Esophagus (tissue), 2 donors: Measurements from ENCODE around the gene PDZD2. TPM values are rescaled to one million over a fixed set of nuclear protein-coding genes. Genes with fewer than 3 reads are reported as not detected.
A peak's percentile ranks its signal among the peaks of the same experiment; 100 is the strongest.

Experiments
- H3K27ac ChIP-seq, 2 donors: one replicate each; pipeline ENCODE4 v1.5.1; 2013; ENCODE audit warnings: low read depth in 2 of 2, mild to moderate bottlenecking in 2 of 2, inconsistent platforms in 1 of 2, low read length in 1 of 2, moderate library complexity in 1 of 2
- H3K27me3 ChIP-seq, 2 donors: one replicate each; pipeline ENCODE4 v1.6.1; 2013; ENCODE audit warnings: low read length in 2 of 2, control low read depth in 1 of 2, mild to moderate bottlenecking in 1 of 2; ENCODE audit not compliant: insufficient read depth in 2 of 2, control insufficient read depth in 1 of 2
- H3K36me3 ChIP-seq, 2 donors: one replicate each; pipeline ENCODE4 v1.6.1; 2013; ENCODE audit warnings: low read length in 1 of 2; ENCODE audit not compliant: control insufficient read depth in 2 of 2, insufficient read depth in 2 of 2
- H3K4me1 ChIP-seq, 2 donors: one replicate each; pipeline ENCODE4 v1.6.1; 2013; ENCODE audit warnings: low read length in 1 of 2; ENCODE audit not compliant: control insufficient read depth in 2 of 2, insufficient read depth in 2 of 2
- H3K4me3 ChIP-seq, 2 donors: one replicate each; pipeline ENCODE4 v1.5.1; 2013; ENCODE audit warnings: low read length in 2 of 2, mild to moderate bottlenecking in 2 of 2, low read depth in 1 of 2, moderate library complexity in 1 of 2
- H3K9me3 ChIP-seq, 2 donors: one replicate each; pipeline ENCODE4 v1.6.1; 2013; ENCODE audit warnings: mild to moderate bottlenecking in 2 of 2, low read depth in 1 of 2, low read length in 1 of 2, moderate library complexity in 1 of 2; ENCODE audit not compliant: control insufficient read depth in 2 of 2, insufficient read depth in 1 of 2
- WGBS, 2 donors: extraction: QIAGEN DNeasy Blood & Tissue Kit; methylation state at CpG; one replicate each; pipeline ENCODE4 v1.1.7; 2013; 5-methylcytosine and 5-hydroxymethylcytosine counted together
- polyA plus RNA-seq, 2 donors: library from polyadenylated mRNA; stranded (reverse); fragments of 200-250 nt; gene quantifications; one replicate each; pipeline ENCODE4 v1.2.3, GENCODE V29; 2013
- donor health status: healthy with polysubstance abuse.
- donor health status: Bipolar disorder and iron deficiency.

Gene PDZD2
- polyA plus RNA-seq, 2 donors: 6.6 to 15.3 TPM

- Histone ChIP-seq H3K4me3 (peak overlapping the region; percentile 20 to 56), H3K27ac (peak overlapping the region; percentile 84 to 89), H3K27me3 (no peaks in the 10 kb centered on the region), H3K9me3 (no peaks in the 10 kb centered on the region), H3K4me1 (peaks cover 6 to 16% of the 10 kb centered on the region in 2 donors), H3K36me3 (peaks cover 0 to 2% of the 10 kb centered on the region in 2 donors)
- 26 to 38% methylated on average over 10 of the region's 10 CpGs for WGBS, 2 donors
Measured at GRCh38 chr5:31935496-31936369, 296.8 kb downstream of the PDZD2 start.

- H3K4me3 ChIP-seq: peak overlapping the region; percentile 38 to 56
- peak overlapping the region; percentile 88 to 97 for H3K27ac ChIP-seq
- peaks cover 6 to 16% of the 10 kb centered on the region in 2 donors for H3K4me1 ChIP-seq
- 25 to 41% methylated on average over 5 of the region's 5 CpGs for WGBS, 2 donors
- no peaks in the 10 kb centered on the region for H3K27me3 ChIP-seq
- no peaks in the 10 kb centered on the region for H3K9me3 ChIP-seq
- H3K36me3 ChIP-seq: peaks cover 0 to 2% of the 10 kb centered on the region in 2 donors
Measured at GRCh38 chr5:31936683-31937082, 297.8 kb downstream of the PDZD2 start.

GRCh38 chr5:31937226-31937625 is 298.3 kb downstream of the PDZD2 start:
- 52 to 64% methylated on average over 7 of the region's 7 CpGs for WGBS, 2 donors
- peaks cover 0 to 2% of the 10 kb centered on the region in 2 donors for H3K36me3 ChIP-seq
- H3K27ac ChIP-seq: peak overlapping the region; percentile 88 to 97
- H3K27me3 ChIP-seq: no peaks in the 10 kb centered on the region
- no peaks in the 10 kb centered on the region for H3K9me3 ChIP-seq
- peaks cover 6 to 16% of the 10 kb centered on the region in 2 donors for H3K4me1 ChIP-seq
- peak overlapping the region; percentile 38 to 56 for H3K4me3 ChIP-seq

GRCh38 chr5:31937703-31938102 is 298.8 kb downstream of the PDZD2 start:
- Histone ChIP-seq H3K4me3 (peak overlapping the region; percentile 38 to 56), H3K27ac (peak overlapping the region; percentile 88 to 97), H3K4me1 (peaks cover 6 to 16% of the 10 kb centered on the region in 2 donors), H3K9me3 (no peaks in the 10 kb centered on the region), H3K27me3 (no peaks in the 10 kb centered on the region), H3K36me3 (peaks cover 0 to 2% of the 10 kb centered on the region in 2 donors)
- WGBS, 2 donors: 53 to 71% methylated on average over 5 of the region's 5 CpGs

DNA sequence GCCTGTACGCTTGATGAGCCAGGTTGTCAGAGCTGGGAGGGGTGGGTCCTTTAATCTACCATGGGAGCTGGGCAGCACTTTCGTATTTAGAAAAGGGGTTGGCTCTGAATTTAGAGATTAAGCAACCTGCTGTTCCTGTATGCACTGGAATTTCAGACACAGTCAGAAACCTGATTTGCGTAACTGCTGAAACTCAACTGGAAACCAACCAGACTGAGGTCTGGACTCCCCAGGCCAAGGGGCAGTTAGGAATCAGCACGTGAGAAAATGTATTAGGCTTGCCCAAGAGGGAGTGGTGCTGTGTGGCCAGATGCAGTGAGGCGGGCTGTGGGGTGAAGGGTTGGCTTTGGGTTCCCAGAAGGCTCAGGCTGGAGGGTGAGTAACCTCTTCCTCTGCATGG is 300.2 kb downstream of the PDZD2 start:
- H3K9me3 ChIP-seq: no peaks in the 10 kb centered on the region
- H3K4me3 ChIP-seq: no peak overlapping the region
- H3K27me3 ChIP-seq: no peaks in the 10 kb centered on the region
- peaks cover 6 to 11% of the 10 kb centered on the region in 2 donors for H3K4me1 ChIP-seq
- 57 to 69% methylated on average over 5 of the region's 5 CpGs for WGBS, 2 donors
- peak overlapping the region; percentile 88 to 92 for H3K27ac ChIP-seq
- H3K36me3 ChIP-seq: peaks cover 0 to 2% of the 10 kb centered on the region in 2 donors

DNA sequence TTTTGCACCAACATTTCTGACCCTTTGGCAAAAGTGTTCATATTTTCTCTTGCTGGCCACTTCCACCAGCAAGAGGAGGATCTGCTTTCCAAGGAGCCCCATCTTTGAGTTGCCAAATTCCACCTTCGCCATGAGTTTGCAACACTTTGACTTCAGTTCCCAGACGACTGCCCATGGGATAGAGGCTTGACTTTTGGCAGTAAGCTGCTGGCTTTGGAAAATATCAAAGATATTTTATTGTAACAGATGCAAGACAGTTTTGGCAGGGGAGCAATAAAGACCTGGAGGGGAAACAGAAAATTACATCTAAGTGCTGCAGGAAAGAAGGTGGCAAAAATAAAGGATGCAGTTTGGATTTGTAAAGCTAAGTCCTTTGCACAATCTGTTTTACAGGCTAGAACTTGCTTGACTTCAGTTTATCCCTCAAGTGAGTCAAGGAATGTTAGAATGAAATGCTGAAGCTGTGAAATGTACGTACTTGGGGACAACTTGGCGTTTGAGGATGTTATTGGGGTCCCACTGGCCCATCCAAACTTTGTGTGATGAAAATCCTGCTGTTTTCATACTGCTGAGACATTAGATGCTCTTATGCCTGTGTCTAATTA is 302.3 kb downstream of the PDZD2 start:
- peak overlapping the region; percentile 64 to 71 for H3K27ac ChIP-seq
- H3K36me3 ChIP-seq: peaks cover 0 to 2% of the 10 kb centered on the region in 2 donors
- peaks cover 7 to 15% of the 10 kb centered on the region in 2 donors for H3K4me1 ChIP-seq
- H3K4me3 ChIP-seq: no peak overlapping the region
- WGBS, 2 donors: 45 to 62% methylated on average over 4 of the region's 4 CpGs
- H3K27me3 ChIP-seq: no peaks in the 10 kb centered on the region
- H3K9me3 ChIP-seq: no peaks in the 10 kb centered on the region

GRCh38 chr5:31942546-31942945 is 303.6 kb downstream of the PDZD2 start:
- Histone ChIP-seq H3K9me3 (no peaks in the 10 kb centered on the region), H3K36me3 (peaks cover 0 to 2% of the 10 kb centered on the region in 2 donors), H3K4me1 (peaks cover 7 to 16% of the 10 kb centered on the region in 2 donors), H3K27me3 (no peaks in the 10 kb centered on the region), H3K4me3 (no peak overlapping the region), H3K27ac (peak overlapping the region; percentile 71 to 84)
- WGBS, 2 donors: 45 to 62% methylated on average over 11 of the region's 11 CpGs

DNA sequence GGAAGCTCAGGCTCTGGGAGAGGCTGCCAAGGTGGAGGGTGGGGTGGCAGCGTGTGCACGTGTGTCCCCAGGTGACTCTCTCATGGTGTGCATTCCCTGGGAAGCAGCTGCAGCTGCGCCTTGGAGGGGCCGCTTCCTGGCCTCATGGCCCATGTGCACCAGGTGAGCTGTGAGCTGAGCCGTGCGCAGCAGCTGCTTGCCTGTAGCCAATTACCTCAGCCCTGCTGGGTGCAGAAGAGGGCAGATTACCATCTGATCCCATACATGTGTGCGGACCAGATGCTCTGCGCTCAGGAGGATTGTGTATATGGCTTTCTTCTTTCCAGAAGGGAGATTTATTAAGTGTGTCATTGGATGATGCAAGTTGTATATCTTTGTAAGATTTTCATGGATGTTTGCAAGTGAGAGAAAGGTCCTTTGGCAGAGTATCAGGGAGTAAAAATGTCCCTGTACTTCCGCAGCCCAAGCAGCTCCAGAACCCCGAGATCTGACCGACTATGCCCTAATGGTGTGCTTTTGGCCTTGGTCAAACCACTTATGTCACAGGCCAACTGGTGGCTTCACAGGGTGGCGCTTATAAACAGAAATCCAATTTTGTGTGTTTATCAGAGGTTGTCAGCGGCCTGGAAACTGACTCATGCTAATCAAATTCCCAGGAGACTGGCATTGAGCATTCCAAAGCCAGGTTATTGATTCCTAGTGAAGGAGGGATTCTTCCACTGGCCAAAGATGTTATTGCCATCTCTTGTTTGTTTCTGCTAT is 305.9 kb downstream of the PDZD2 start:
- H3K27ac ChIP-seq: peak overlapping the region; percentile 3 to 34
- peaks cover 7 to 13% of the 10 kb centered on the region in 2 donors for H3K4me1 ChIP-seq
- WGBS, 2 donors: 54 to 59% methylated on average over 13 of the region's 13 CpGs
- peaks cover 0 to 2% of the 10 kb centered on the region in 2 donors for H3K36me3 ChIP-seq
- no peaks in the 10 kb centered on the region for H3K27me3 ChIP-seq
- H3K4me3 ChIP-seq: no peak overlapping the region
- no peaks in the 10 kb centered on the region for H3K9me3 ChIP-seq

DNA sequence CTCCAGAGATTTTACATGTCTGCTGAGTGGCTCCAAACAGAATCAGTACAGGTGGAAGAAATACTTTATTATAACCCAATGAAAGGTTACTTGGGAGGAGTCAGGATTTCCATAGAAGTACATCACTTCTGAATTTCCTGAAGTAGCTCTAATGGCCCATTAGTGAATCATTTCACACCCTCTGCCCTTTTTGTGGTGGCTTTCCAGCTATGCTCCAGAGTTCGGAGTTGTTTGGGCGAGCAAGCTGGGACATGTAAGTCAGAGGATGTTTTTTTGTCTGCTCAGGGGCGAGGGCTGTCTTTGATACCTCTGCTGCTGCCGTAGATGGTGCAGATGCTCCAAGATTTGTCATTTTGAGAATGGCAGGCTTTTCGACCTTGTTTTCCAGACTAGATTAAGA is 309.1 kb downstream of the PDZD2 start:
- peaks cover 3 to 9% of the 10 kb centered on the region in 2 donors for H3K4me1 ChIP-seq
- no peak overlapping the region for H3K27ac ChIP-seq
- no peak overlapping the region for H3K4me3 ChIP-seq
- WGBS, 2 donors: 47 to 56% methylated on average over 5 of the region's 5 CpGs
- H3K9me3 ChIP-seq: no peaks in the 10 kb centered on the region
- no peaks in the 10 kb centered on the region for H3K36me3 ChIP-seq
- no peaks in the 10 kb centered on the region for H3K27me3 ChIP-seq
